Mononuclear cell (primary cell): ENCODE results near the gene FLII. TPM values are rescaled to one million over a fixed set of nuclear protein-coding genes. Genes with fewer than 3 reads are reported as not detected.

ENCODE experiments used
- total RNA-seq: library from RNA; depleted of rRNA; stranded (reverse); fragments of >200 nt; gene quantifications from one replicate; pipeline ENCODE4 v1.2.3, GENCODE V29; 2012

FLII gene
- total RNA-seq, 1 donor = 122 TPM

Other genes with a start within 250 kb of the FLII start
- gene ATPAF2, start 219.6 kb downstream of the FLII start, total RNA-seq = 19.9 TPM
- gene GID4, start 219.3 kb downstream of the FLII start, total RNA-seq = 3.1 TPM
- gene DRG2, start 170.8 kb downstream of the FLII start, total RNA-seq = 32.5 TPM
- 0.84 TPM for gene MYO15A, start 150.0 kb downstream of the FLII start, total RNA-seq
- gene ALKBH5, start 74.9 kb downstream of the FLII start, total RNA-seq = 97.9 TPM
- gene LLGL1, start 33.1 kb downstream of the FLII start, total RNA-seq = 8.6 TPM
- 5.9 TPM for gene MIEF2, start 1.9 kb upstream of the FLII start, total RNA-seq
- 33.0 TPM for gene TOP3A, start 56.3 kb upstream of the FLII start, total RNA-seq
- gene SMCR8, start 56.6 kb upstream of the FLII start, total RNA-seq = 55.6 TPM
- 3.1 TPM for gene SHMT1, start 104.8 kb upstream of the FLII start, total RNA-seq
- not detected for gene EVPLL, start 119.0 kb upstream of the FLII start, total RNA-seq
- gene LGALS9C, start 218.1 kb upstream of the FLII start, total RNA-seq = 0.63 TPM